Naive B cell (primary cell): ENCODE data around the gene LMBR1. TPM values are rescaled to one million over a fixed set of nuclear protein-coding genes. Genes with fewer than 3 reads are reported as not detected.
"Not testable (repeated sequence)": the region's sequence is repeated elsewhere in the genome, so short reads cannot be mapped to it uniquely, and the experiment has no call there.

Experiments used
- ATAC-seq, 2 donors: fragments of 150-1000 bp; cut with Tn5 transposase; 2 replicates each; pipeline ENCODE4 v1.10.0; 2021; ENCODE audit warnings: low read depth in 2 of 2, mild to moderate bottlenecking in 2 of 2, moderate library complexity in 2 of 2
- DNase-seq: peaks from one replicate; pipeline ENCODE4 v3.0.0; 2022
- H3K27ac Mint-ChIP-seq, 6 donors: one replicate each; pipeline ENCODE4 v1.8.0; 2020 to 2022; ENCODE audit warnings: mild to moderate bottlenecking in 6 of 6, mixed read lengths in 6 of 6, moderate library complexity in 5 of 6, inconsistent platforms in 2 of 6
- H3K27me3 Mint-ChIP-seq, 3 donors: one replicate each; pipeline ENCODE4 v1.8.0; 2021 to 2022; ENCODE audit warnings: mixed read lengths in 3 of 3, mild to moderate bottlenecking in 1 of 3
- H3K36me3 Mint-ChIP-seq, 2 donors: one replicate each; pipeline ENCODE4 v1.8.0; 2020 to 2022; ENCODE audit warnings: mixed read lengths in 2 of 2, inconsistent platforms in 1 of 2, mild to moderate bottlenecking in 1 of 2
- H3K4me1 Mint-ChIP-seq, 3 donors: one replicate each; pipeline ENCODE4 v1.8.0; 2020 to 2022; ENCODE audit warnings: mixed read lengths in 3 of 3, inconsistent platforms in 1 of 3, mild to moderate bottlenecking in 1 of 3, moderate library complexity in 1 of 3
- H3K4me3 Mint-ChIP-seq, 8 donors: one replicate each; pipeline ENCODE4 v1.8.0; 2020 to 2022; ENCODE audit warnings: mild to moderate bottlenecking in 8 of 8, mixed read lengths in 8 of 8, moderate library complexity in 8 of 8, inconsistent platforms in 2 of 8
- H3K9me3 Mint-ChIP-seq, 7 donors: one replicate each; pipeline ENCODE4 v1.8.0; 2020 to 2022; ENCODE audit warnings: mixed read lengths in 7 of 7, mild to moderate bottlenecking in 5 of 7, inconsistent platforms in 2 of 7, moderate library complexity in 1 of 7
- polyA plus RNA-seq, 6 donors: library from polyadenylated mRNA; unstranded; fragments of 300-500 nt; fragmentation: Illumina TruSeq; gene quantifications; one replicate each; pipeline ENCODE4 v1.2.3, GENCODE V29; 2021; ENCODE audit warnings: low read depth in 6 of 6

LMBR1 gene
- polyA plus RNA-seq, 6 donors from 2014 or later: 35.3 to 49.3 (median 40.9) TPM

DNA sequence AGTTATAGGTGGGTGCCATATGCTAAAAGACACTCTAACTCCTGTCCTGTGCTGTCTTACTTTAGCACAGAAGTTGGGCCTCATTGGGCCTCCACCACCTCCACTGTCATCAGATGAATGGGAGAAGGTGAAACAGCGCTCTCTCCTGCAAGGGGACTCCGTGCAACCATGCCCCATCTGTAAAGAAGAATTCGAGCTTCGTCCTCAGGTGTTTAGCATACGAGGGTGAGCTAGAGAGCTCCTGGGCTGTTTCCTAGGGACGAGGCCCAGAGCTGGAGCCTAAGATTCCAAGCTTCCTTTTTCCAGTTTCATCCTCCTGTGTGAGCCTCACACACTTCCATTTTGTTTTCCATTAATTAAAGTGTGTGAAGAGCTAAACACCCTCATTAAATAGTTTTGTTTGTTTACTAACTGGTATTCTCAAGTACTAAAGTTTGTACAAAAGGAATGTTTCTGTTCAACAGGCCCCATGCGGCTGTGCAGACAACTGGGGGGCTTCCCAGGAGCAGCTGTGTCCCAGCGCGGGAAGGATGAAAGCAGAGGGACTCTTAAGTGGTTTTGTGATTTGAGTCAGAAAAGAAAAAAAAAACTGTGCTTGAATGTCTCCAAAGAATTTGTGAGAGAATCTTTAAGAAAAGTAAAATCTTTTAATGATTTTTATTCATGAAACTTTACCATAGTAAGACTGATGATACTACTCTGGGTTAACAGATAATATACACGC lies 238.3 kb downstream of the LMBR1 start:
- Mint-ChIP-seq H3K36me3 (no peaks in the 10 kb centered on the region), H3K4me3 (no peak overlapping the region), H3K4me1 (no peaks in the 10 kb centered on the region), H3K27ac (peak overlapping the region in 1 of 6 donors; percentile 57), H3K9me3 (no peaks in the 10 kb centered on the region), H3K27me3 (peaks cover 20 to 26% (median 22%) of the 10 kb centered on the region in 3 donors)
- ATAC-seq (no peak), DNase-seq (no peak)

DNA sequence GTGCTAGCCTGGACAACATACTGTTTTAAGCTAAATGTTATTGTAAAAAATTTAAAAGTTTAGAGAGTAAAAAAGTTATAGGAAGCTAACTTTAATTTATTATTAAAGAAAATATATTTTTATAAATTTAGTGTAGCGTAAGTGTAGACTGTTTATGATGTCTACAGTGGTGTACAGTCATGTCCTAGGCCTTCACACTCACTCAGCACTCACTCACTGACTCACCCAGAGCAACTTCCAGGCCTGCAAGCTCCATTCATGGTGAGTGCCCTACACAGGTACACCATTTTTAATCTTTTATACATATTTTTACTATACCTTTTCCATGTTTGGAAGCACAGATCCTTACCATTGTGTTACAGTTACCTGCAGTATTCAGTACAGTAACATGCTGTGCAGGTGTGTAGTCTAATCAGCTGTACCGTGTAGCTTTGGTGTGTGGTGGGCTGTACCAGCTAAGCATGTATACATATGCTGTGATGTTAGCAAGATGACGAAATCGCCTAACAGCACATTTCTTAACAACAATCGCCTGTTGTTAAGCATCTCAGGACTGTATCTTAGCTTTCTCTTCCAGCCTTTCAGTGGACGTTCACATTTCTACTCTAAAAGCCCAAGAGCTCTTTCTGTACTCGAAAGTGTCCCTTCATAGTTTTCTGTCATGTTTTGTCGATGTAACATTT lies 240.0 kb downstream of the LMBR1 start:
- Mint-ChIP-seq H3K9me3 (no peaks in the 10 kb centered on the region), H3K4me1 (no peaks in the 10 kb centered on the region), H3K4me3 (no peak overlapping the region), H3K36me3 (peaks cover 0 to 2% of the 10 kb centered on the region in 2 donors), H3K27me3 (peaks cover 31 to 42% (median 34%) of the 10 kb centered on the region in 3 donors), H3K27ac (no peak overlapping the region)
- ATAC-seq (no peak), DNase-seq (no peak)

DNA sequence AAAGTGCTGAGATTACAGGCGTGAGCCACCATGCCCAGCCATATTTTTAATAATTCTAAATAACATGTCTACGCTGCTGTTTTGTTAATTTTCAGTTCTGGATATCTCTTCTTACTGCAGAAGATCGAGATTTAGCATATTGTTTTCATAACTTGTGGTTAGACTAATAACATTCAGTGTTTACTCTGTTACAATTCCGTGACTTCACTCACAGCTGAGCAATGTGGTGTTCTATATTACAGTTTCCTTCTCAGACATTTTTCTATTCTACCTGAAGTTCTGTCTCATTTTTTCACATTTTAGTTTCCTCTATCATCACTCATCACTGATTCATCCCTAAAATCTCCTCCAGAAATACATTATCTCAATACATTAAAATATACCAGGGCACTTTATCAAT lies 241.5 kb downstream of the LMBR1 start:
- H3K27ac Mint-ChIP-seq: no peak overlapping the region
- no peak for ATAC-seq
- H3K36me3 Mint-ChIP-seq: peaks cover 0 to 7% of the 10 kb centered on the region in 2 donors
- H3K9me3 Mint-ChIP-seq: peaks cover 0 to 4% (median 0%) of the 10 kb centered on the region in 7 donors
- H3K4me3 Mint-ChIP-seq: no peak overlapping the region
- no peaks in the 10 kb centered on the region for H3K4me1 Mint-ChIP-seq
- no peak for DNase-seq
- peaks cover 31 to 51% (median 36%) of the 10 kb centered on the region in 3 donors for H3K27me3 Mint-ChIP-seq

DNA sequence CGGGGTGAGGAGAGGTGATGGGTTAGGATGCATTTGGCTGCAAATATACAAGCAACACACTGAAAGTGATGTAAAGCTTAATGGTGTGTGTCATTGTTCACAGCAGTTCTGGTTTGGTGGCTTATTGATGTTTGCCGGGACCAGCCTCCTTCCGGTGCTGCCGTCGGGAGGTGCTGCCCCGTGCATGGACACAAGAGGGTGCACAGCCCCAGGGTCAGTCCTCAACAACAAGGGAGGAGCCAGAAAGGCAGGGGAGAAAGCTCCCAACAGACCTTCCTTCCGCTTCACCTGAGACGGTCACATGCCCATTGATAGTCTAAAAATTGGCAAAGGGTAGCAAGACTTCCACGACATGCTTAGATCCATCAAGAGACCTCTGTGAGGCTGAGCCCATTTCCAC lies 242.9 kb downstream of the LMBR1 start:
- DNase-seq (no peak), ATAC-seq (no peak)
- H3K4me3 Mint-ChIP-seq: no peak overlapping the region
- peaks cover 0 to 7% of the 10 kb centered on the region in 2 donors for H3K36me3 Mint-ChIP-seq
- peaks cover 31 to 51% (median 41%) of the 10 kb centered on the region in 3 donors for H3K27me3 Mint-ChIP-seq
- peaks cover 0 to 4% (median 0%) of the 10 kb centered on the region in 7 donors for H3K9me3 Mint-ChIP-seq
- H3K4me1 Mint-ChIP-seq: no peaks in the 10 kb centered on the region
- peak overlapping the region in 1 of 6 donors; percentile 68 for H3K27ac Mint-ChIP-seq

DNA sequence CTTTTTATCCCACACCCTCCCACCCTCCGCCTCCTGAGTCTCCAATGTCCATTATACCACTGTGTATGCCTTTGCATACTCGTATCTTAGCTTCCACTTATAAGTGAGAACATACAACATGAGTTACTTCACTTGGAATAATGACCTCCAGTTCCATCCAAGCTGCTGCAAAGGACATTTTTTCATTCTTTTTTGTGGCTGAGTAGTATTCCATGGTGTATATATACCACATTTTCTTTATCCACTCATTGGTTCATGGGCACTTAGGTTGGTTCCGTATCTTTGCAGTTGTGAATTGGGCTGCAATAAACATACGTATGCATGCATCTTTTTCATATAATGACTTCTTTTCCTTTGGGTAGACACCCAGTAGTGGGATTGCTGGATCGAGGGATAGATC lies 245.7 kb downstream of the LMBR1 start:
- not testable (repeated sequence) for H3K4me3 Mint-ChIP-seq, H3K9me3 Mint-ChIP-seq, DNase-seq, H3K4me1 Mint-ChIP-seq, H3K27ac Mint-ChIP-seq, H3K36me3 Mint-ChIP-seq, ATAC-seq
- peaks cover 31 to 63% (median 40%) of the 10 kb centered on the region in 3 donors for H3K27me3 Mint-ChIP-seq

DNA sequence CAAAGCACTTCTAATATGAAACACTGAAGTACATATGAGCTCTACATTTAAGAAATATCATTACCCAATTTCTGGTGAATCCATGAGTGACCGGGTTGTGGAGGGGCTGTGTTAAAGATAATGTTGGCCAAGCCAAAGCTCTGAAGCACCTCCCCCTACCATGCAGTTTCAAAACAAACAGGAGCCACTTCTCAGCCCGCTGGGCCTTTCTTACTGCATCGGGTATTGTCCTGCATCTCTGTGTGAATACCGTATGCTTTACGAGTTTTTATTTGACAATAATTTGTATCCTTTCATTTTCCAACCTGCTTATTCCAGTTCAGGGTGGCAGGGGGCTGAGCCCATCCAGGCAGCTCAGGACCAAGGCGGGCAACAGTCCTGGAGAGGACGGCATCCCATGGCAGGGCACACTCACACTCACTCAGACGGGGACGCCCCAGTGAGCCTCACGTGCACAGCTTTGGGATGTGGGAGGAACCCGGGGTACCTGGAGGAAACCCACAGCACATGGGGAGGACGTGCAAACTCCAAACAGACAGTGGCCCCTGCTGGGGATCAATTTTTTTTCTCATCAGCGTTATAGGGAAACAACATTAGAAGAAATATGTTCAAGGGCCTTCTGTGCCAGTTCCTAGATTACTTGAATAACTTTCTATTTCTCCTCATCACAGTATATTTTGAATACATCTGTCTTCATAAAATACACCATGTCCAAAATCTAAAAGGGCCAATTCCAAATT lies 250.5 kb downstream of the LMBR1 start:
- ATAC-seq (no peak), DNase-seq (no peak)
- Mint-ChIP-seq H3K9me3 (peaks cover 0 to 8% (median 0%) of the 10 kb centered on the region in 7 donors), H3K36me3 (peaks cover 0 to 3% of the 10 kb centered on the region in 2 donors), H3K27ac (no peak overlapping the region), H3K27me3 (peaks cover 0 to 19% (median 8%) of the 10 kb centered on the region in 3 donors), H3K4me3 (peak overlapping the region in 2 of 8 donors; percentile 3 to 82), H3K4me1 (peaks cover 11 to 22% (median 22%) of the 10 kb centered on the region in 3 donors)

DNA sequence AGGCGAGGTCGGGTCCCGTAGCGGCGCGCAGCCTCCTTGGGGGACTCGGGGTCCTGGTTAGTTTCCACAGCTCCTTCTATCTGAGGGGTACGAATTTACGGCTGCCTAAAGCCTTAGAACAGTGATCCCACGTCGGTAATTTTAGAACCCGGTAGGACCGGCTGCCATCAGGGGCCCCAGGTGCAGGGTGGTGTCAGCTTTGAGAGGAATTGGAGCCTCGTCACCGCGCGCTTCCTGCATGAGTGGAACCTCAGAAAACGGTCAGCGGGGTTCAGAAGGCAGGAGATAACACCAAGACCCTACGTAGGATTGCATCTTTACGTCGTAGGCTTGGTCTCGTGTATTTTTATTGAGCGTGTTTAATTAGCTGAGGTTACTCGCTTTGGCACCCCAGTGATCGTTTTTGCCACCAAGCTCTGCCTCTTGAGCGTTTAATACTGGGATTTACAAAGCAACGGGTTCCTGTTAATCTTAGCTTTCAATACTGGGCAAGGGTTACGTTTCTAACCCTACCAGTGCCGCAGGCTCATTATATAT lies 252.0 kb downstream of the LMBR1 start:
- Mint-ChIP-seq H3K4me1 (peaks cover 13 to 25% (median 22%) of the 10 kb centered on the region in 3 donors), H3K27ac (peak overlapping the region; percentile 93 to 99 (median 96)), H3K27me3 (peaks cover 0 to 16% (median 5%) of the 10 kb centered on the region in 3 donors), H3K36me3 (peaks cover 0 to 6% of the 10 kb centered on the region in 2 donors), H3K4me3 (peak overlapping the region; percentile 81 to 96 (median 92)), H3K9me3 (peaks cover 0 to 6% (median 0%) of the 10 kb centered on the region in 7 donors)
- ATAC-seq (peak; percentile 59 to 64), DNase-seq (no peak)

DNA sequence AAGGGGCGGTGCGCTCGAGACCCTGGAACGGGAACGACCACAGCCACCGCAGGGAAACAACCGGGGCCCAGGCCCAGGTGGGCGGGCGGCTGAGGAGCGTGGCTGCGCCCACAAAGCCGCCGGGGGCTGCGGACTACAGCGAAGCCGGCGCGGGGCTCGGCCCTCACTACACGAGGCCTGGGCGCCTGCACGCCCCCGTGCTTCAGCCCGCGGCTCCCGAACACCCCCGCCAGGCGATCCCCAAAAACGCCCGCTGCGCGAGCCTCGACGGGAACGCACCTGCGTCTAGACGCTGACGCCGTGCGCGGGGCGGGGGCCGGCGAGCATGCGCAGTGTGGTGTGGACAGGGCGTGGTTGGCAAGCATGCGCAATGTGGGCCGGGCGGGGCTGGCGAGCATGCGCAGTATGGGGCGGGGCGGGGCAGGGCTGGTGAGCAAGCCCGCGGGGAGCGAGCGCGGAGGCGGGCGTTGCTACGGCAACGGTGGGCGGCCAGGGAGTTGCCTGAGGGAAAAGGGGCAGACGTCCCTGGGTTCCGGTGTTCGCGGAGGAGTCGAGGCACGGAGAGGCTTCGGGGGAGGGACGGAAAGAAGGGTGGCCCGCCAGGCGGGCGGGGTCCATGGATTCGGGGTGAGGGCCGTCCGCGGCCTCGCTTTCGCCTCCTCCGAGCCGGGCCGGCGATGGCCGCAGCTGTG lies 252.6 kb downstream of the LMBR1 start, which contains the start of gene RNF32:
Gene RNF32, plus strand, starts transcription at position 518 of the 692 bp plus-strand sequence. CDS start 3,104 bp downstream, outside the sequence.
- H3K27me3 Mint-ChIP-seq: peaks cover 0 to 16% (median 5%) of the 10 kb centered on the region in 3 donors
- DNase-seq (peak; percentile 96), ATAC-seq (peak; percentile 75 to 79)
- H3K4me3 Mint-ChIP-seq: peak within 1 kb of the TSS; percentile 81 to 96 (median 92)
- H3K27ac Mint-ChIP-seq: peak within 1 kb of the TSS; percentile 93 to 99 (median 96)
- peaks cover 0 to 6% (median 0%) of the 10 kb centered on the region in 7 donors for H3K9me3 Mint-ChIP-seq
- peaks cover 16 to 25% (median 22%) of the 10 kb centered on the region in 3 donors for H3K4me1 Mint-ChIP-seq
- H3K36me3 Mint-ChIP-seq: peaks cover 0 to 6% of the 10 kb centered on the region in 2 donors

DNA sequence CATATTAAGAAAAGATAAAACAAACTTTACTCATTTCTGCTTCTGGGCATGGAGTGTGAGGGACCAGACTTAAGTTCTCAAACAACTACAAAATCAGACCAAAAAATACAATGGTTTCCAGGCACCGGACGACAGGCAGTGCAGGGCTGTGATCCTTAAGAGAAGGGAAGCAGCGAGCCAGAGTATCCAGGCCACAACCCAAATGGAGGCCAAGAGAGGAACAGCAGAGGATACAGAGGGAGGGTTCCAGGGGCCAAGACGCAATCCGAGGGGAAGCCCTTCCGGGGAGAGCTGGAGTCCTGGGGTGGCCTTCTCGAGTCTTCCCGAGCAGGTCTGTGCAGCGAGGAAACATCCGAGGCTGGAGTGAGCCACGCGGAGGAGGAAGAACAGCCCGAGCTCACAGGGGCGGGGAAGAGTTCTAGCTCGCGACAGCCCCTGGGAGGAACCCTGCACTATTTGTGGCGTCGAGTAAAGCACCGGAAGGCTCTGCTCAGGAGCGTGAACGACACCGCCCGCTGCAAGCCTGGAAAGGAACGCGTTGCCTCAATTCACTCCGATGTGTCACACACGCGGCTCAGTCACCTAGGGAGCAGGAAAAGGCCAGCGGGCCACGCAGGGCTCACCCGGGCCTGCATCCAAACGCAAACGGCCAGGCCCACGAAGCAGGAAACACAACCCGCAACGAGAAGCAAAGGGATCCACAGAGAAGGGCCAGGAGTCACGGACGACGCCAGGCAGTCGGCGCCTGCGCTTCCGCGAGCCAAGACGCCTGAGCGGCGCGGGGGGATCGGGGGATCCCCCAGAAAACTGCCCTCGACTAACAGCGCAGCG lies 253.3 kb downstream of the LMBR1 start:
- no peak for DNase-seq
- no peak for ATAC-seq
- peaks cover 16 to 26% (median 22%) of the 10 kb centered on the region in 3 donors for H3K4me1 Mint-ChIP-seq
- H3K9me3 Mint-ChIP-seq: peaks cover 0 to 6% (median 0%) of the 10 kb centered on the region in 7 donors
- H3K27ac Mint-ChIP-seq: peak overlapping the region; percentile 92 to 98 (median 95)
- H3K4me3 Mint-ChIP-seq: peak overlapping the region; percentile 81 to 94 (median 90)
- H3K36me3 Mint-ChIP-seq: peaks cover 0 to 6% of the 10 kb centered on the region in 2 donors
- H3K27me3 Mint-ChIP-seq: peaks cover 0 to 14% (median 0%) of the 10 kb centered on the region in 3 donors

DNA sequence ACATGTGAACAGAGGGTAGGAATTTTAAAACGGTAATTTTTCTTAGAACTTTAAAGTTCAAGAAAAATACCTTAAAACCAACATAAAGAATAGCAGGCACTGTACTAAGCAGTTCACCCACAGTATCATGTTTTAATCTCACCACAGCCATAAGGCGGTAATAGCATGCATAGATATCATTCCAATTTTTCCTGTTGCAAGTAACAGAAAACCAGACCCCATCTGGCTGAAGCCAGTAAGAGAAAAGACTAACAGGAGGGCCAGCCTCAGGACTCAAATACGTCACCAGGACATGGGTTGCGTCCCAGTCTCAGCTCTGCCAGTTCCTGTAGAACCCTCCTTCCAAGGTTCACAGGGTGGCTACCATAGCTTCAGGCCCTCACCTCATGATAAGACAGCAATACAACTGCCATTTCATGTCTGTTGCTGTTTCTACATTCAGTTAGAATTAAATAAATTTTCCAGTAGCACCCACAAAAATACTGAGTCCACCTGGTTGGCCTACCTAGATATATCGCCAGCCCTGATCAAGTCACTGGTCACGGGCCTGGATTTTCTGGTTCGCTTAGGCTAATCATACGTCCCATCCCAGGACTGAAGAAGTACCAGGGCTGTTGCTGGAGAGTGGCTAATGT lies 254.4 kb downstream of the LMBR1 start:
- no peak for DNase-seq
- ATAC-seq: no peak
- H3K36me3 Mint-ChIP-seq: peaks cover 0 to 6% of the 10 kb centered on the region in 2 donors
- peak overlapping the region in 6 of 8 donors; percentile 53 to 94 (median 84) for H3K4me3 Mint-ChIP-seq
- peaks cover 0 to 6% (median 0%) of the 10 kb centered on the region in 7 donors for H3K9me3 Mint-ChIP-seq
- H3K27me3 Mint-ChIP-seq: peaks cover 0 to 7% (median 0%) of the 10 kb centered on the region in 3 donors
- peak overlapping the region in 1 of 6 donors; percentile 82 for H3K27ac Mint-ChIP-seq
- H3K4me1 Mint-ChIP-seq: peaks cover 16 to 30% (median 22%) of the 10 kb centered on the region in 3 donors

DNA sequence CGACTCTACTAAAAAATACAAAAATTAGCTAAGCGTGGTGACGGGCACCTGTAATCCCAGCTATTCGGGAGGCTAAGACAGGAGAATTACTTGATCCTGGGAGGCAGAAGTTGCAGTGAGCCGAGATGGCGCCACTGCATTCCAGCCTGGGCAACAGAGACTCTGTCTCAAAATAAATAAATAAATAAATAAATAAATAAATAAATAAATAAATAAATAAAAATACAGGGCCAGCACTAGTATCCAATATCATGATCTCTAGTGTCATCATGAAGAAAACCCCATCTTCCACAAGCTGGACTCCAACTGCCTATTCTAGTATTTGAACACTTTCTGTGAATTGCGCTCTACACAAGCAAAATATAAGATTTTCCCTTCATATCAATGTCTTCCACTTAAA lies 255.9 kb downstream of the LMBR1 start:
- H3K36me3 Mint-ChIP-seq, ATAC-seq, DNase-seq, H3K27me3 Mint-ChIP-seq, H3K27ac Mint-ChIP-seq, H3K9me3 Mint-ChIP-seq: not testable (repeated sequence)
- peak overlapping the region in 1 of 8 donors; percentile 29 for H3K4me3 Mint-ChIP-seq
- peaks cover 12 to 30% (median 22%) of the 10 kb centered on the region in 3 donors for H3K4me1 Mint-ChIP-seq
